Neural progenitor cell (in vitro differentiated cells): ENCODE measurements around the gene PLCXD3.

ENCODE experiments used
- CTCF ChIP-seq: fragments of 200-600 bp; sonication (generic); IDR thresholded peaks from 2 replicates; pipeline ENCODE4 v1.5.1; 2017; ENCODE audit warnings: antibody characterized with exemption, mild to moderate bottlenecking
- EZH2 ChIP-seq: fragments of 200-600 bp; sonication (generic); IDR thresholded peaks from 2 replicates; pipeline ENCODE4 v1.6.1; 2017; ENCODE audit warnings: antibody characterized with exemption, mild to moderate bottlenecking, moderate library complexity
- EZH2phosphoT487 ChIP-seq: fragments of 200-600 bp; sonication (generic); IDR thresholded peaks from 2 replicates; pipeline ENCODE4 v1.6.1; 2017; ENCODE audit warnings: antibody characterized with exemption

GRCh38 chr5:41519801-41520200 lies 9.4 kb upstream of the PLCXD3 start:
- peak; percentile 17 for TF ChIP-seq CTCF
- no peak for TF ChIP-seq EZH2
- no peak for TF ChIP-seq EZH2phosphoT487
